HepG2 (cell line): ENCODE results near the gene AATF.

Experiments
- CTCF ChIP-seq: sonication (generic); formaldehyde crosslinking; IDR thresholded peaks from 2 replicates; pipeline ENCODE4 v1.5.0; 2020; ENCODE audit warnings: mild to moderate bottlenecking, missing genetic modification reagents, moderate library complexity
- EP300 ChIP-seq, 3 experiments: sonication (generic) in 1 of 3; formaldehyde crosslinking in 1 of 3; IDR thresholded peaks; 2 replicates each; pipeline versions ENCODE4 v1.5.1 to v1.6.1; 2011 to 2020; ENCODE audit warnings: low read depth in 2 of 3, low read length in 2 of 3, borderline replicate concordance in 1 of 3, improper control_type of control experiment in 1 of 3, mild to moderate bottlenecking in 1 of 3, missing genetic modification reagents in 1 of 3, moderate library complexity in 1 of 3
- EZH2 ChIP-seq: conservative IDR thresholded peaks from 2 replicates; pipeline ENCODE4 v1.6.1; 2012; ENCODE audit warnings: mild to moderate bottlenecking, low read depth, low read length, moderate library complexity
- HDAC1 ChIP-seq: sonication (generic); formaldehyde crosslinking; IDR thresholded peaks from 2 replicates; pipeline ENCODE4 v1.5.1; 2020; ENCODE audit warnings: mild to moderate bottlenecking, missing genetic modification reagents
- HNRNPL ChIP-seq: fragments of 200-400 bp; formaldehyde crosslinking; IDR thresholded peaks from 2 replicates; pipeline ENCODE4 v1.6.1; 2017; ENCODE audit warnings: mild to moderate bottlenecking, low read depth, low read length
- HOXA5 ChIP-seq: sonication (generic); formaldehyde crosslinking; IDR thresholded peaks from 2 replicates; pipeline ENCODE4 v1.4.0; 2020; ENCODE audit warnings: missing genetic modification reagents
- MYC ChIP-seq: sonication (generic); formaldehyde crosslinking; IDR thresholded peaks from 2 replicates; pipeline ENCODE4 v1.9.0; 2021; ENCODE audit warnings: missing genetic modification reagents, borderline replicate concordance
- NCOA5 ChIP-seq: sonication (generic); formaldehyde crosslinking; IDR thresholded peaks from 2 replicates; pipeline ENCODE4 v1.4.0; 2020; ENCODE audit warnings: missing genetic modification reagents
- NR2F6 ChIP-seq, 2 experiments: IDR thresholded peaks; 2 replicates each; pipeline ENCODE4 v1.6.1; 2016; ENCODE audit warnings: antibody characterized with exemption in 1 of 2, mild to moderate bottlenecking in 1 of 2
- RORA ChIP-seq: sonication (generic); formaldehyde crosslinking; IDR thresholded peaks from 2 replicates; pipeline ENCODE4 v1.5.0; 2020; ENCODE audit warnings: mild to moderate bottlenecking, missing genetic modification reagents, moderate library complexity
- TCF12 ChIP-seq, 2 experiments: fragments of 450-650 bp in 1 of 2; sonication (generic) in 1 of 2; formaldehyde crosslinking in 1 of 2; IDR thresholded peaks; 2 replicates each; pipeline versions ENCODE4 v1.6.1 to v1.8.0; 2017 to 2022; ENCODE audit warnings: antibody characterized with exemption in 1 of 2, mild to moderate bottlenecking in 1 of 2, missing genetic modification reagents in 1 of 2, moderate library complexity in 1 of 2
- ZNF317 ChIP-seq: sonication (generic); formaldehyde crosslinking; IDR thresholded peaks from 2 replicates; pipeline ENCODE4 v1.5.0; 2020; ENCODE audit warnings: mild to moderate bottlenecking, missing genetic modification reagents

- TF ChIP-seq ZNF317 = no peak
- no peak for TF ChIP-seq EP300 (IDR thresholded peaks at IDR 0.05; ENCODE audit: low read depth in 2 of 2, low read length in 2 of 2)
- TF ChIP-seq EP300 (CRISPR knock-in tag; IDR thresholded peaks at IDR 0.05; ENCODE audit: borderline replicate concordance) = no peak
- no peak for TF ChIP-seq NR2F6 (IDR thresholded peaks at IDR 0.05)
- TF ChIP-seq NR2F6 (CRISPR knock-in tag; IDR thresholded peaks at IDR 0.05) = no peak
- no peak for TF ChIP-seq EZH2
- TF ChIP-seq NCOA5 (CRISPR knock-in tag) = no peak
- no peak for TF ChIP-seq HDAC1
- no peak for TF ChIP-seq HOXA5 (CRISPR knock-in tag)
- no peak for TF ChIP-seq CTCF (CRISPR knock-in tag)
- TF ChIP-seq MYC (CRISPR knock-in tag) = no peak
- TF ChIP-seq RORA (CRISPR knock-in tag) = no peak
- TF ChIP-seq TCF12 (IDR thresholded peaks at IDR 0.05) = no peak
- no peak for TF ChIP-seq TCF12 (CRISPR knock-in tag; IDR thresholded peaks at IDR 0.05)
- no peak for TF ChIP-seq HNRNPL
Observed at GRCh38 chr17:36945959-36946725, 2.6 kb upstream of the AATF start.
